Large intestine (tissue), 3 donors: ENCODE data around the gene TMC2. TPM values are rescaled to one million over a fixed set of nuclear protein-coding genes. Genes with fewer than 3 reads are reported as not detected.
"Not testable (repeated sequence)": the region's sequence is repeated elsewhere in the genome, so short reads cannot be mapped to it uniquely, and the experiment has no call there.

Experiments
- DNase-seq, 2 donors: peaks; one replicate each; pipeline versions ENCODE4 v3.0.0 to v3.0.0-alpha.2; 2013
- H3K27ac ChIP-seq: one replicate; pipeline ENCODE4 v1.5.1; 2013; ENCODE audit warnings: low read length
- H3K27me3 ChIP-seq: 2 replicates; pipeline ENCODE4 v1.6.1; 2013; ENCODE audit warnings: low read length; ENCODE audit not compliant: control insufficient read depth, insufficient read depth
- H3K36me3 ChIP-seq: 2 replicates; pipeline ENCODE4 v1.6.1; 2013; ENCODE audit warnings: low read length; ENCODE audit not compliant: control insufficient read depth, insufficient read depth
- H3K4me1 ChIP-seq: one replicate; pipeline ENCODE4 v1.6.1; 2013; ENCODE audit warnings: low read length; ENCODE audit not compliant: control insufficient read depth, insufficient read depth
- H3K4me3 ChIP-seq: one replicate; pipeline ENCODE4 v1.5.1; 2013; ENCODE audit warnings: low read length
- H3K9me3 ChIP-seq: one replicate; pipeline ENCODE4 v1.6.1; 2013; ENCODE audit warnings: mild to moderate bottlenecking, low read depth, low read length, moderate library complexity; ENCODE audit not compliant: control insufficient read depth
- WGBS: methylation state at CpG from one replicate; pipeline ENCODE4 v1.1.5; 2013; ENCODE audit warnings: low lambda C conversion rate; ENCODE audit not compliant: insufficient coverage; 5-methylcytosine and 5-hydroxymethylcytosine counted together
- polyA plus RNA-seq: library from polyadenylated mRNA; unstranded; fragments of 120-200 nt; gene quantifications from one replicate; pipeline ENCODE4 v1.2.1, GENCODE V29; 2013

Gene TMC2
- polyA plus RNA-seq, 1 donor, result 0.45 TPM

- Histone ChIP-seq H3K9me3 (no peaks in the 10 kb centered on the region), H3K36me3 (peaks cover 36% of the 10 kb centered on the region), H3K27ac (no peak overlapping the region), H3K4me1 (no peaks in the 10 kb centered on the region), H3K4me3 (peak overlapping the region; percentile 77), H3K27me3 (peaks cover 4% of the 10 kb centered on the region)
- no peak for DNase-seq
- no CpG with 5 or more reads among the region's 13 CpGs for WGBS
Measured at GRCh38 chr20:2663364-2663886, 127.1 kb downstream of the TMC2 start.

GRCh38 chr20:2663887-2664719, 127.7 kb downstream of the TMC2 start, which contains the start of gene IDH3B:
Gene IDH3B, minus strand, starts transcription at chr20:2664216. Its CDS starts 28 bp downstream, at chr20:2664188.
- H3K27ac ChIP-seq, result peak within 1 kb of the TSS; percentile 90
- H3K4me1 ChIP-seq, result no peaks in the 10 kb centered on the region
- peak; percentile 92 to 94 for DNase-seq
- no peaks in the 10 kb centered on the region for H3K9me3 ChIP-seq
- H3K4me3 ChIP-seq, result peak within 1 kb of the TSS; percentile 77
- H3K36me3 ChIP-seq, result peaks cover 29% of the 10 kb centered on the region
- no CpG with 5 or more reads among the region's 49 CpGs for WGBS
- peaks cover 4% of the 10 kb centered on the region for H3K27me3 ChIP-seq

DNA sequence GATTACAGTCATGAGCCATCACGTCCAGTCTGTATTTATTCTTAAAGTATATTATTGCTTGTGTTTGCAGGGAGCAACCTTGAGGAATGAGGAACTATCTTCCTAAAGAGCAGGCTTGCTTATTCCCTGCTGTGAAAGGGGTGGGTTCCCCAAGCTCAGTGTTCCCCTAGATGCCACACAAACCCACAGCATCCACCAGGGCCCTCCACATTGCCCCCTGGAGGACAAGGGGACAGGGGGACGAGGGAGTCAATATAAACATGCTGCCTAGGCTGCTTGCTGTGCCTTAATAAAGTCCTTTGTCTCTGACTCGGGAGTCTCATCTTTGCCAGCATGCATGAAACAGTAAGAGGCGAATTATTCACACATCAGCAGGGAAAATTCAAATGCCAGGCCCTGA, 135.6 kb downstream of the TMC2 start:
- no peak for DNase-seq
- WGBS, result no CpG with 5 or more reads among the region's 4 CpGs
- Histone ChIP-seq H3K27ac (no peak overlapping the region), H3K27me3 (peaks cover 7% of the 10 kb centered on the region), H3K9me3 (no peaks in the 10 kb centered on the region), H3K36me3 (no peaks in the 10 kb centered on the region), H3K4me3 (no peak overlapping the region), H3K4me1 (no peaks in the 10 kb centered on the region)

DNA sequence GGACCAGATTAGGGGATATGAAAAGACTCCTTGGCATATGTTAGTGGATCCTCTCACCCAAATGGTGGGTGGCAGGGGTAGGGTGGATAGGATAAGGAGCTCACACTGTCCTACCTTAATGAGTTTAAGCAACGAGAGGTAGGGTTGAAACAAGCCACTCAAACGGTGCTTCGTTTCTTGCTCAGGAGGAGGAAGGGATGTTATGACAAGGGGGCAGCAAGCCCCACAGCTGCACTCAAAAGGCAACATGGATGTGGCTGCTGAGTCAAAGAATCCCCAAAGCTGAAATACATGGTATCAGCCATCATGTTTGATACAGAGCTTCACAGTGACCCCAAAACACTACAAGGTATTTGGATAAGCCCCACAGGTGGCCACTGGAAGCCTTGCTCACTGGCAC, 136.1 kb downstream of the TMC2 start:
- Histone ChIP-seq H3K27me3 (peaks cover 7% of the 10 kb centered on the region), H3K4me3 (no peak overlapping the region), H3K4me1 (no peaks in the 10 kb centered on the region), H3K9me3 (no peaks in the 10 kb centered on the region), H3K36me3 (no peaks in the 10 kb centered on the region), H3K27ac (no peak overlapping the region)
- no peak for DNase-seq
- 100% methylated on average over 1 of the region's 3 CpGs for WGBS

DNA sequence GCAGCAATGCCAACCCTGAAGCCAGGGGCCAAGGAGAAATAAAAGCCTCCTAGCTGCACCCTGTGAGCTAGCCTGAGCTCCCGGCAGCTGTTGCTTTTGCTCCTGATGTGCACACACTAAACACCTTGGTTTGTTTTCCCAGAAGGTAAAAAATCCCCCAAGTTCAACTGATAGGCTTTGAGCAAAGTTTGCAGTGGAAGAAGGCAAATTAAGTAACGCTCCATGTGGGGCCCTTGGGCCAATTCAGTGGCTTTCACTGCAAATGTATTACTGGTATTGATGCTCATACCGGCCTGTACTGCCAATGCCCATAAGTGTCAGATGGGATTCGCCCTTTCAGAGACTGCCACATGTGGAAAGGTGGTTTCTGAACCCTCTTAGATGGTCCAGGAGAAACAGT, 137.1 kb downstream of the TMC2 start:
- H3K27ac ChIP-seq, result no peak overlapping the region
- H3K4me3 ChIP-seq, result no peak overlapping the region
- no peaks in the 10 kb centered on the region for H3K9me3 ChIP-seq
- no peaks in the 10 kb centered on the region for H3K36me3 ChIP-seq
- no peak for DNase-seq
- H3K4me1 ChIP-seq, result no peaks in the 10 kb centered on the region
- no CpG with 5 or more reads among the region's 4 CpGs for WGBS
- peaks cover 4% of the 10 kb centered on the region for H3K27me3 ChIP-seq

GRCh38 chr20:2680046-2680445, 143.7 kb downstream of the TMC2 start:
- H3K4me1 ChIP-seq, result no peaks in the 10 kb centered on the region
- no peak overlapping the region for H3K4me3 ChIP-seq
- WGBS, result no CpG with 5 or more reads among the region's 4 CpGs
- no peaks in the 10 kb centered on the region for H3K9me3 ChIP-seq
- peaks cover 2% of the 10 kb centered on the region for H3K27me3 ChIP-seq
- no peak for DNase-seq
- no peak overlapping the region for H3K27ac ChIP-seq
- H3K36me3 ChIP-seq, result no peaks in the 10 kb centered on the region

DNA sequence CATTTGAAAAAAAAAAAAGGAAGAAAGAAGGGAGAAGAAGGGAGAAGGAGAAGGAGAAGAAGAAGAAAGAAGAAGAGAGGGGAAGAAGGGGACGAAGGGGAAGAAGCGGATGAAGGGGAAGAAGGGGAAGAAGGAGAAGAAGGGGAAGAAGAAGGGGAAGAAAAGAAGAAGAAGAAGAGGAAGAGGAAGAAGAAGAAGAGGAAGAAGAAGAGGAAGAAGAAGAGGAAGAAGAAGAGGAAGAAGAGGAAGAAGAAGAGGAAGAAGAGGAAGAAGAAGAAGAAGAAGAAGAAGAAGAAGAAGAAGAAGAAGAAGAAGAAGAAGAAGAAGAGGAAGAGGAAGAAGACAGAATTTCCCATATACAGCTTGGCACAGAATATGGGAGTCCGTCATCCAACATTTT, 145.7 kb downstream of the TMC2 start:
- H3K27me3 ChIP-seq, result peaks cover 12% of the 10 kb centered on the region
- not testable (repeated sequence) for H3K27ac ChIP-seq, H3K4me1 ChIP-seq, H3K36me3 ChIP-seq, DNase-seq, H3K4me3 ChIP-seq, H3K9me3 ChIP-seq
- WGBS, result 92% methylated on average over 2 of the region's 3 CpGs

- no CpG with 5 or more reads among the region's 4 CpGs for WGBS
- H3K36me3 ChIP-seq, H3K27ac ChIP-seq, H3K4me3 ChIP-seq, H3K9me3 ChIP-seq, H3K4me1 ChIP-seq, DNase-seq: not testable (repeated sequence)
- peaks cover 35% of the 10 kb centered on the region for H3K27me3 ChIP-seq
Measured at GRCh38 chr20:2684817-2685216, 148.4 kb downstream of the TMC2 start.

DNA sequence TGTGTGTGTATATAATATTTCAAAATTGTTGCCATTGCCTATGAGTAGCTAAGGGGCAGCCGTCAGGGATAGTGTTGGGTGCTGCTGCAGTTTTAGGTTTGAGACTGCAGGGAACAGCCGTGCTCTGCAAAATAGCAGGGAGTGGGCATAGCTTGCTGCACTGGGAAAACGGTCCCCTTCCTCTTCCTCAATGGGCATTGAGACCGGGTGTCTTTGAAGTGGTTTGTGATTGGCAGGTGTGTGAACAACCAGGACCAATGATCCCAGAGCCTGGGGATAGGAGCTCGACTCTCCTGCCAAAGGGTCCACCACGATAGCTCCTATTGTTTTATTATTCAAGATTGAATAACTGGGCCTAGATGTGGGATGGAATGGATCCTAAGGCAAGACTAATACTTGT, 151.1 kb downstream of the TMC2 start:
- Histone ChIP-seq H3K4me3 (no peak overlapping the region), H3K9me3 (no peaks in the 10 kb centered on the region), H3K27me3 (peaks cover 54% of the 10 kb centered on the region), H3K36me3 (no peaks in the 10 kb centered on the region), H3K4me1 (no peaks in the 10 kb centered on the region), H3K27ac (no peak overlapping the region)
- no peak for DNase-seq
- no CpG with 5 or more reads among the region's 6 CpGs for WGBS

DNA sequence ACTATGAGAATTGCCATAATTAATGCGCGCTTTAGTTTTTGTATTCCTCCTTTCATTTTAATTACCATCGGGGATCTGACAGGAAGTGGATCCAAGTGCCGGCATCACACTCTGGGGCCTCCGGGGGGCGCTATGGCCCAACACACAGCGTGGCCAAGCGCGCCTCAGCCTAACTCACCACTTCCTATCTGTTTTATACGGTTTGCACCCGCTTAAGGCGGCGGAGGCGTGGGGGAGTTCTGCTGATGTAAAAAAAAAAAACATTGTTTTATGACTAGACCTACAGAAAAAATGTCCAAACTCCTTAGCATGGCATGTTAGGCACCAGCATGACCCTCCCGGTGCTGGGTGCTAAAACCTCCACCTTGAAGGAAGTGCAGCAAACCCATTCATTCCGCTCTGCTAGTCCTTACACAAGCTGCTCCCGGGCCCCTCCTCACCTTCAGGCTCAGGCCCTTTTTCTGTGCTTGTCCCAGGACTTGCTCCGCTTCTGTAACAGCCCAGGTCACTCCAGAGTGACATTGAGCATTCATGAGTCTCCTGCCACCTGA, 151.7 kb downstream of the TMC2 start:
- no CpG with 5 or more reads among the region's 18 CpGs for WGBS
- Histone ChIP-seq H3K4me1 (no peaks in the 10 kb centered on the region), H3K36me3 (no peaks in the 10 kb centered on the region), H3K27ac (no peak overlapping the region), H3K4me3 (no peak overlapping the region), H3K27me3 (peaks cover 54% of the 10 kb centered on the region), H3K9me3 (no peaks in the 10 kb centered on the region)
- DNase-seq, result peak in 1 of 2 donors; percentile 25
